ENCODE data around the gene ARHGAP15. TPM values are rescaled to one million over a fixed set of nuclear protein-coding genes. Genes with fewer than 3 reads are reported as not detected.
A peak's percentile ranks its signal among the peaks of the same experiment; 100 is the strongest.

The ARHGAP15 gene
- total and polyA plus RNA-seq, 10 donors, result 55.8 to 219 (median 130) TPM

DNA sequence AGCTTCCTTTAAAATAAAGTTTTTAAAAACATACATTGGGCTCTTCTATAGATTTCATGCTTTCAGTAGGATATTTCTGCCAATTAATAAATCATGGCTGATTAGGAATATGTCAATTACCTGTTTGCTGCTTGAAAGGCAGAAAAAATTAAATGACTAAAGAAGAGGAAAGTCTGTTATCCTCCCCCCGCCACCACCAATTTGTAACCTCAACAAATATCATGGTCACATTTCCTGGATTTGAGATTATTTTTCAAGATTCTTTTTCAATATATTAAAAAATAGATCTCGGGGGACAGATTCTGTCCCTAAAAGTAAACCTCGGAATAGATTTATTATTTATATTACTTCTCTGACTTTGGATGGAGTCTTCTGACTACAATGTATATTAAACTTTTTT lies 125.9 kb downstream of the ARHGAP15 start:
- Histone ChIP-seq H3K4me1 (peaks cover 22 to 94% (median 74%) of the 10 kb centered on the region in 6 donors), H3K27ac (peak overlapping the region in 7 of 8 donors; percentile 42 to 84 (median 69)), H3K9me3 (no peaks in the 10 kb centered on the region), H3K27me3 (replicated peaks in 1 of 7) (no peaks in the 10 kb centered on the region), H3K36me3 (peaks cover 0 to 15% (median 0%) of the 10 kb centered on the region in 6 donors), H3K4me3 (no peak overlapping the region)
- DNase-seq, result no peak
- intact Hi-C loops (cut with DNase I; ENCODE audit: low total_unique reads), result no loop called here
- WGBS, 5 donors, result 66 to 89% (median 75%) methylated on average over 3 of the region's 3 CpGs
- TF ChIP-seq, protein P1, sequence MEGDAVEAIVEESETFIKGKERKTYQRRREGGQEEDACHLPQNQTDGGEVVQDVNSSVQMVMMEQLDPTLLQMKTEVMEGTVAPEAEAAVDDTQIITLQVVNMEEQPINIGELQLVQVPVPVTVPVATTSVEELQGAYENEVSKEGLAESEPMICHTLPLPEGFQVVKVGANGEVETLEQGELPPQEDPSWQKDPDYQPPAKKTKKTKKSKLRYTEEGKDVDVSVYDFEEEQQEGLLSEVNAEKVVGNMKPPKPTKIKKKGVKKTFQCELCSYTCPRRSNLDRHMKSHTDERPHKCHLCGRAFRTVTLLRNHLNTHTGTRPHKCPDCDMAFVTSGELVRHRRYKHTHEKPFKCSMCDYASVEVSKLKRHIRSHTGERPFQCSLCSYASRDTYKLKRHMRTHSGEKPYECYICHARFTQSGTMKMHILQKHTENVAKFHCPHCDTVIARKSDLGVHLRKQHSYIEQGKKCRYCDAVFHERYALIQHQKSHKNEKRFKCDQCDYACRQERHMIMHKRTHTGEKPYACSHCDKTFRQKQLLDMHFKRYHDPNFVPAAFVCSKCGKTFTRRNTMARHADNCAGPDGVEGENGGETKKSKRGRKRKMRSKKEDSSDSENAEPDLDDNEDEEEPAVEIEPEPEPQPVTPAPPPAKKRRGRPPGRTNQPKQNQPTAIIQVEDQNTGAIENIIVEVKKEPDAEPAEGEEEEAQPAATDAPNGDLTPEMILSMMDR (IDR thresholded peaks at IDR 0.05 in 8 of 11, conservative IDR thresholded peaks at IDR 0.05 in 3 of 11), result no peak

GRCh38 chr2:143255899-143256298 lies 126.7 kb downstream of the ARHGAP15 start:
- Histone ChIP-seq H3K27ac (peak overlapping the region; percentile 42 to 84 (median 58)), H3K4me1 (peaks cover 22 to 100% (median 75%) of the 10 kb centered on the region in 6 donors), H3K36me3 (peaks cover 0 to 8% (median 0%) of the 10 kb centered on the region in 6 donors), H3K27me3 (replicated peaks in 1 of 7) (no peaks in the 10 kb centered on the region), H3K4me3 (no peak overlapping the region), H3K9me3 (no peaks in the 10 kb centered on the region)
- TF ChIP-seq POLR2AphosphoS5 (IDR thresholded peaks at IDR 0.05) (no peak), POLR2A (IDR thresholded peaks at IDR 0.05) (no peak)
- TF ChIP-seq, protein P1 (IDR thresholded peaks at IDR 0.05 in 8 of 11, conservative IDR thresholded peaks at IDR 0.05 in 3 of 11), result no peak
- DNase-seq, result no peak
- intact Hi-C loops (cut with DNase I; ENCODE audit: low total_unique reads), result no loop called here

DNA sequence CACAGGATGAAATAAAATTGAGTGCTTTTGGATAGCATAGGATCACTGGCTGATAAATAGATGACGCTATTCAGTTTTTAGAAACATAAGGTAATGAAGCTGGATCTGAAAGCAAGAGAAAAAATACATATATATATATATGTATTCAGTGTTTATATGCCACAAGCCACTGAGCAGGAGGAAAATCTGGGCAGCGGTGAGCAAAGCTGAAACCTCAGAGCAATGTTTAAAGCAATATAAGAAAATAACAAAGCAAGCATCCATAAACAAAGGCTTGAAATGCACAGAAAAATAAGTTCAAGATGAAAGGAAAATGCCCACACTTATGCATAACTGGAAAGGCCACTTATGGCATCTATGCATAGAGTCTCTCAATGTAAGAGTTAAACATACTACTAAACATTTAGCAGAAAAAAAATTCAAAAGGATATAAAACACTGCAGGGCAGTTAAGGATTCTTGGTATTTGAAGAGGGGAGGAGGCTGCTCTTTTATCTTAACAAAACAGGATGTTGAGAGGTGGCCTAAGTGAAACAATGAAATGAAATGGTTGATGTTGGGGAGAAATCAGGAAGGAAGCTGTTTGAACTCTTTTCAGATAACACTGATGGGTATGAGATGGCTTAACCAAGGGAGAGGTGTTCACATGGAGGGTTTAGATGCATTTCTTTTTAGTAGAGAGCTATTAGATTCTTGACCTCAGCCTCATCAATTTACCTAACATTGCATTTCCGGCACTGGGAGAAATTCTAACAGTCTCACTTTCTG lies 129.1 kb downstream of the ARHGAP15 start:
- intact Hi-C loops (cut with DNase I; ENCODE audit: low total_unique reads), result no loop called here
- WGBS, 5 donors, result 48 to 65% (median 62%) methylated on average over 3 of the region's 3 CpGs
- Histone ChIP-seq H3K4me1 (peaks cover 33 to 100% (median 78%) of the 10 kb centered on the region in 6 donors), H3K27ac (peak overlapping the region; percentile 44 to 84 (median 55)), H3K4me3 (peak overlapping the region in 1 of 8 donors; percentile 12), H3K27me3 (replicated peaks in 1 of 7) (no peaks in the 10 kb centered on the region), H3K9me3 (no peaks in the 10 kb centered on the region), H3K36me3 (no peaks in the 10 kb centered on the region)
- DNase-seq, result no peak
- TF ChIP-seq, protein P1 (IDR thresholded peaks at IDR 0.05 in 8 of 11, conservative IDR thresholded peaks at IDR 0.05 in 3 of 11), result no peak
- no peak for TF ChIP-seq POLR2AphosphoS5 (IDR thresholded peaks at IDR 0.05)
- TF ChIP-seq POLR2A (IDR thresholded peaks at IDR 0.05), result no peak

GRCh38 chr2:143259368-143259958 lies 130.2 kb downstream of the ARHGAP15 start:
- no peaks in the 10 kb centered on the region for H3K27me3 ChIP-seq (replicated peaks in 1 of 7)
- intact Hi-C loops (cut with DNase I; ENCODE audit: low total_unique reads), result no loop called here
- WGBS, 5 donors, result 9 to 15% (median 14%) methylated on average over 5 of the region's 5 CpGs
- peak overlapping the region in 2 of 8 donors; percentile 8 to 12 for H3K4me3 ChIP-seq
- peak in 1 of 3 donors; percentile 6 for TF ChIP-seq POLR2AphosphoS5 (IDR thresholded peaks at IDR 0.05)
- no peak for TF ChIP-seq POLR2A (IDR thresholded peaks at IDR 0.05)
- TF ChIP-seq, protein P1 (IDR thresholded peaks at IDR 0.05 in 8 of 11, conservative IDR thresholded peaks at IDR 0.05 in 3 of 11), result peak; percentile 54 to 88 (median 76)
- peaks cover 33 to 92% (median 70%) of the 10 kb centered on the region in 6 donors for H3K4me1 ChIP-seq
- no peaks in the 10 kb centered on the region for H3K36me3 ChIP-seq
- no peak for DNase-seq
- H3K27ac ChIP-seq, result peak overlapping the region; percentile 44 to 84 (median 54)
- H3K9me3 ChIP-seq, result no peaks in the 10 kb centered on the region

Data from spleen (tissue), 11 donors.